Ascending aorta (tissue), 2 donors: ENCODE measurements around the gene RANBP9. TPM values are rescaled to one million over a fixed set of nuclear protein-coding genes. Genes with fewer than 3 reads are reported as not detected.

Experiments used
- DNase-seq, 2 donors: peaks; one replicate each; pipeline ENCODE4 v3.0.0-alpha.2; 2019; ENCODE audit warnings: low spot score in 2 of 2
- H3K27ac ChIP-seq, 2 donors: fragments of 200-600 bp; sonication (generic); one replicate each; pipeline ENCODE4 v1.5.1; 2016 to 2017; ENCODE audit warnings: mild to moderate bottlenecking in 1 of 2
- H3K27me3 ChIP-seq: fragments of 200-600 bp; sonication (generic); one replicate; pipeline ENCODE4 v1.5.1; 2017
- H3K36me3 ChIP-seq, 2 donors: fragments of 200-600 bp; sonication (generic); one replicate each; pipeline ENCODE4 v1.5.1; 2016
- H3K4me1 ChIP-seq, 2 donors: fragments of 200-600 bp; sonication (generic); one replicate each; pipeline ENCODE4 v1.5.1; 2016 to 2017; ENCODE audit warnings: mild to moderate bottlenecking in 1 of 2
- H3K4me3 ChIP-seq, 2 donors: fragments of 200-600 bp; sonication (generic); one replicate each; pipeline ENCODE4 v1.5.1; 2016 to 2017; ENCODE audit warnings: mild to moderate bottlenecking in 1 of 2
- H3K9me3 ChIP-seq, 2 donors: fragments of 200-600 bp; sonication (generic); one replicate each; pipeline ENCODE4 v1.5.1; 2016
- intact Hi-C: fragments of 100-400 bp; cut with DNase I; formaldehyde crosslinking; loops from one replicate; pipeline ENCODE4 v1.15.1; 2023
- total RNA-seq: library from RNA; depleted of rRNA; stranded (reverse); fragments of >200 nt; gene quantifications from one replicate; pipeline ENCODE4 v1.1.0, GENCODE V29; 2016
- TF ChIP-seq, protein P1 (sequence below), 3 experiments: fragments of 200-600 bp in 2 of 3; fragments of 450-650 bp in 1 of 3; sonication (generic) in 2 of 3; IDR thresholded peaks; one replicate each; pipeline ENCODE4 v1.5.1; 2016 to 2019; ENCODE audit warnings: antibody characterized with exemption in 3 of 3, mild to moderate bottlenecking in 1 of 3, moderate library complexity in 1 of 3

The RANBP9 gene
- total RNA-seq, 1 donor from 2014 or later, result 26.3 TPM

DNA sequence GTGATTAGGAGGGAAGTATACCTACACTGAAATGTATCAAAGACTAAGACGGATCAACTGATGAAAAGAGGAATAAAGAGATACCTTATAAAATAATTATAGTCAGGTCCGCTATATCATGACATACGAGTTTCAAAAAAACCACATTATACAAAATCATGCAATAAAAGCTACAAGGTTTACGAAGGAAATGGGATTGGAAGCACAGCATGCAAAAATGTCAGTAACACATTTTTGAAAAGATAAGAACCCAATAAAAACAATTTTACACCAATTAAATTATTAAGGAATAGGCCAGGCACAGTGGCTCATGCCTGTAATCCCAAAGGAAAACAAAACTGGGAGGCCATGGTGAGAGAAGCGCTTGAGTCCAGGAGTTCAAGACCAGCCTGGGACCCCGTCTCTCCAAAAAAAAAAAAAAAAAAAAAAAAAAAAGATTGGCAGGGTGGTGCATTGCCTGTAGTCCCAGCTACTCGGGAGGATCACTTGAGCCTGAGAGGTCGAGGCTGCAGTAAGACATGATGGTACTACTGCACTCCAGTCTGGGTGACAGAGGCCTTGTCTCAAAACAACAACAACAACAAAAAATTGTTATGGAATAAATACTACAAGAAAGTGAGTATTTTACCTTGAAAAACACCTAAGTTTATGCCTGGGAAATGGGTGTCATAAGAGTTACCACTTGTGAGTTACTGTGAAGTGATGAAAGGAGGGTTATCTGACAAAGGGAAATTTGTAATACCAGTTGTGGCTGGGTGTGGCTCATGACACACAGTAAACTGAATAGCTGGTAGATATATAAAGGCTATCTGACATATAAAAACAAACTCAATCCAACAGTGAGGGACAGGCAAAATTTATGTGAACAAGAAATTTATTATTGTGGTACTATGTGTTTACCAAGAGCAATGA is 45.2 kb downstream of the RANBP9 start:
- intact Hi-C loops, result no loop called here
- no peak overlapping the region for H3K27ac ChIP-seq

DNA sequence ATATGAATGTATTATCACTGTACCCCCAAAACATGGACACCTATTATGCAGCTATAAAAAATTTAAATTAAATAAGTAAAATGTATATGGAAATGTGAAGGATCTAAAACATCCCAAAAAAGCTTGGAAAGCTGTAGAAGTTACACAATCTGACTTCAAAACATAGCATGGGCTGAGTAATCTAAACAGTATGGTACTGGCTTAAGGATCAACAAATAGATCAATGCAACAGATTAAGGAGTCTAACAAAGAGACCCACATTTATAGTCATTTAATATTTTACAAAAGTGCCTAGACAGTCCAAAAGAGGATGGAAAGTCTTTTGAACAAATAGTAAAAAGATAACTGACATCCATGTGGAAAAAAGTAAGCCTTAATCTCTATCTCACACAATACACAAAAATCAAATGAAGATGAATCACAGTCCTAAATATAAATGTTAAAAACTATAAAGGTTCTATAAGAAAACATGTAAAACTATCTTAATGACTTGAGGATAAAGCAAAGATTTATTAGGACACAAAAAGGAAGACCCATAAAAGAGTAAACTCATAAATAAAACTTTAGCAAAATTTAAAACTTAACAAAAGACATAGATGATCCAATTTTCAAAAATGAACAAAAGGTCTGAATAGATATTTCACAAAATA is 46.8 kb downstream of the RANBP9 start:
- H3K4me3 ChIP-seq, result no peak overlapping the region
- H3K27ac ChIP-seq, result no peak overlapping the region
- H3K27me3 ChIP-seq, result no peaks in the 10 kb centered on the region
- peaks cover 0 to 16% of the 10 kb centered on the region in 2 donors for H3K4me1 ChIP-seq
- intact Hi-C loops, result no loop called here
- TF ChIP-seq, protein P1, sequence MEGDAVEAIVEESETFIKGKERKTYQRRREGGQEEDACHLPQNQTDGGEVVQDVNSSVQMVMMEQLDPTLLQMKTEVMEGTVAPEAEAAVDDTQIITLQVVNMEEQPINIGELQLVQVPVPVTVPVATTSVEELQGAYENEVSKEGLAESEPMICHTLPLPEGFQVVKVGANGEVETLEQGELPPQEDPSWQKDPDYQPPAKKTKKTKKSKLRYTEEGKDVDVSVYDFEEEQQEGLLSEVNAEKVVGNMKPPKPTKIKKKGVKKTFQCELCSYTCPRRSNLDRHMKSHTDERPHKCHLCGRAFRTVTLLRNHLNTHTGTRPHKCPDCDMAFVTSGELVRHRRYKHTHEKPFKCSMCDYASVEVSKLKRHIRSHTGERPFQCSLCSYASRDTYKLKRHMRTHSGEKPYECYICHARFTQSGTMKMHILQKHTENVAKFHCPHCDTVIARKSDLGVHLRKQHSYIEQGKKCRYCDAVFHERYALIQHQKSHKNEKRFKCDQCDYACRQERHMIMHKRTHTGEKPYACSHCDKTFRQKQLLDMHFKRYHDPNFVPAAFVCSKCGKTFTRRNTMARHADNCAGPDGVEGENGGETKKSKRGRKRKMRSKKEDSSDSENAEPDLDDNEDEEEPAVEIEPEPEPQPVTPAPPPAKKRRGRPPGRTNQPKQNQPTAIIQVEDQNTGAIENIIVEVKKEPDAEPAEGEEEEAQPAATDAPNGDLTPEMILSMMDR (IDR thresholded peaks at IDR 0.05), result no peak
- no peaks in the 10 kb centered on the region for H3K36me3 ChIP-seq
- H3K9me3 ChIP-seq, result no peaks in the 10 kb centered on the region
- DNase-seq, result no peak

More for the DNA sequence above, 45.2 kb downstream of the RANBP9 start:
- no peaks in the 10 kb centered on the region for H3K9me3 ChIP-seq
- DNase-seq, result no peak
- H3K4me1 ChIP-seq, result peaks cover 0 to 10% of the 10 kb centered on the region in 2 donors
- H3K4me3 ChIP-seq, result no peak overlapping the region
- no peaks in the 10 kb centered on the region for H3K27me3 ChIP-seq
- TF ChIP-seq, protein P1 (IDR thresholded peaks at IDR 0.05), result no peak
- H3K36me3 ChIP-seq, result no peaks in the 10 kb centered on the region

DNA sequence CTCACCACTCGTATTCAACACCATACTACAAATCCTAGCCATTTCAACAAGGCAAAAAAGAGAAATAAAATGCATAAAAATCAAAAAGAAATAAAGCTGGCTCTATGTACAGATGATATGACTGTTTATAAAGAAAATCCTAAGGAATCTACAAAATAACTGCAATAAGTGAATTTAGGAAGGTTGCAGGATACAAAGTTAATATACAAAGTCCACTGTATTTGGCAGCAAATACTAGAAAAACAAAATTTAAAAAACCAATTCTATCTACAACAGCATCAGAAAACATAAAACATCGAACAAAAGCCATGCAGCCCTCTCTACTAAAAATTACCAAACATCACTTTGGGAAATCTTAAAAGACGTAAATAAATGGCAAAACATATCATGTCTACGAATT is 47.6 kb downstream of the RANBP9 start:
- intact Hi-C loops, result no loop called here
- H3K9me3 ChIP-seq, result no peaks in the 10 kb centered on the region
- H3K4me1 ChIP-seq, result peaks cover 3 to 19% of the 10 kb centered on the region in 2 donors
- H3K4me3 ChIP-seq, result no peak overlapping the region
- H3K36me3 ChIP-seq, result no peaks in the 10 kb centered on the region
- no peak for DNase-seq
- H3K27ac ChIP-seq, result no peak overlapping the region
- TF ChIP-seq, protein P1 (IDR thresholded peaks at IDR 0.05), result no peak
- no peaks in the 10 kb centered on the region for H3K27me3 ChIP-seq

DNA sequence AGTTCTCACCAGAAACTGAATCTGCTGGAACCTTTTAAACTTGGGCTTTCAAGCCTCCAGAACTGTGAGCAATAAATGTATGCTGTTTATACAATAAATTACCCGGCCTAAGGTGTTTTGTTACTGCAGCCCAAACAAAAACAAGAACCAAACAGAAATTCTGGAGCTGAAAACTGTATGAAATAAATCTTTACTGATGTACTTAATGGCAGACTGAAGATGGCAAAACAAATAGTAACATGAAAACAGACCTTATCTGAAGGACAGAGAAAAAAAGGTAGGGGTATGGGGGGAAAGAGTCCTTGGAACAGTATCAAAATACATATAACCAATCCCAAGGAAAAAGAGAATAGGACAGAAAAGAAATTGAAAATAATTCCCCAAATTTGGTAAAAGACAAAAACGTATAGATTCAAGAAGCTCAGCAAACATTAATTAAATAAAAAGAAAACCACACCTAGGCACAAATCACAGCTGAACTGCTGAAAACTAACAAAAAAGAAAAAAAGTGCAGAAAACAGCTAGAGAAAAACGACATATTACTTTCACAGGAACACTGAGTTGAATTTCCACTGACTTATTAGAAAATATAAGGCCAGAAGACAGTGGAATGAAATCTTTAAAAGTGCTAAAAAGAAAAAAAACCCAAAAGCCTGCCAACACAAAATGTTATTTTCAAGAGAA is 48.8 kb downstream of the RANBP9 start:
- intact Hi-C loops, result no loop called here

DNA sequence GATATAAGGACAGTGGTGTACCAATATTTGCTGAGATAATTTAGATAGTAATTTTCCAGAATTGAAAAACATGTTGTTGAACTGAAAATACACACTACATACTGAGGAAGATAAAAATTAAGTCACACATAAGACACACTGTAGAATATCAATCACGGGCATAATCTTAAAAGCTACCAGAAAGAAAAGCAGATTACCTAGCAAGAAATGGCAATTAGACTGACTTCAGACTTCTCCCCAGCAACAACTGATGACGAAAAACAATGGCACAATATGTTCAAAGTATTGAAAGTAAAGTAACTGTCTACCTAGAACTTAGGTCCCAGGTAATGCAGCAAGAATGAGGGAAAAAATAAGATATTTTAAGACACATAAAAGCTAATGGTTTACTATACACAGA is 50.0 kb downstream of the RANBP9 start:
- intact Hi-C loops, result no loop called here

More for the DNA sequence above, 48.8 kb downstream of the RANBP9 start:
- Histone ChIP-seq H3K36me3 (no peaks in the 10 kb centered on the region), H3K9me3 (no peaks in the 10 kb centered on the region), H3K27me3 (no peaks in the 10 kb centered on the region), H3K27ac (peak overlapping the region in 1 of 2 donors; percentile 20), H3K4me1 (peaks cover 3 to 21% of the 10 kb centered on the region in 2 donors), H3K4me3 (no peak overlapping the region)
- DNase-seq, result no peak
- TF ChIP-seq, protein P1 (IDR thresholded peaks at IDR 0.05), result no peak

More for the DNA sequence above, 50.0 kb downstream of the RANBP9 start:
- Histone ChIP-seq H3K9me3 (no peaks in the 10 kb centered on the region), H3K36me3 (no peaks in the 10 kb centered on the region), H3K27ac (no peak overlapping the region), H3K4me1 (peaks cover 3 to 19% of the 10 kb centered on the region in 2 donors), H3K27me3 (no peaks in the 10 kb centered on the region), H3K4me3 (no peak overlapping the region)
- TF ChIP-seq, protein P1 (IDR thresholded peaks at IDR 0.05), result no peak
- DNase-seq, result no peak
